NAMALWA (cell line): ENCODE results near the gene USHBP1.

Experiments used
- DNase-seq: peaks from one replicate; pipeline ENCODE4 v3.0.0-alpha.2; 2015; ENCODE audit warnings: low spot score

Gene USHBP1

DNA sequence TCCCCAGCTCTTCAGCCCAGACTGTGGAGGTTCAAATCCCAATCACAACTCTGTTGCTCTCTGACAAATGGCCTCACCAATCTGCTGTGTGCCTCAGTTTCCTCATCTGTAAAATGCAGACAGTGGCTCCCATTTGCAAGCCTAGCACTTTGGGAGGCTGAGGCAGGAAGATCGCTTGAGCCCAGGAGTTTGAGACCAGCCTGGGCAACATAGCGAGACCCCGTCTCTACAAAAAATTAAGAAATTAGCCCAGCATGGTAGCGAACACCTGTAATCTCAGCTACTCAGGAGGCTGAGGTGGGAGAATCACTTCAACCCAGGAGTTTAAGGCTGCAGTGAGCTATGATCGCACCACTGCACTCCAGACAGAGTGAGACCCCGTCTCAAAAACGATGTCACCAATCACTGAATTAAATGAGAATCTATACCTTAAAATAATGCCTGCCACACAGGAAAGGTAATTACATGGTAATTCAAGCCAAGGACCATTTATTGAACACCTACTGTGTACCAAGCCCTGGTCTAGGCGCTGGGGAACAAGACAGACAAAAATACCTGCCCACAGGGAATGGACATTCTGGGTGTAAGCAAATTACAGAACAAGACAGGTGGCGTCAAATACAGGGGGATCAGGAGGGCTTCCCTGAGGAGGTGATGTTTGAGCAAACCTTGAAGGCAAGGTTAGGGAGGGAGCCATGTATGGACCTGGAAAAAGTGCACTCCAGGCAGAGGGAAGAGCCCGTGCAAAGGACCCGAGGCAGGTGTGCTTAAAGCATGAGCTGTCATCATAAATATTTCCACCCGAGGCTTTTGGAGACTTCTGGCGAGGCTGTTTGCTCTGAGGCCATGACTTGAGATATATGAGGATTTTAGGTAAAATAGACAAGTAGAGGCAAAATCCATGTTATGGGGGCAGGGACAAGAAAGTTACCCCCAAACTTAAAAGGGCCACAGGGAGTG lies 26.5 kb downstream of the USHBP1 start:
- DNase-seq, result no peak

DNA sequence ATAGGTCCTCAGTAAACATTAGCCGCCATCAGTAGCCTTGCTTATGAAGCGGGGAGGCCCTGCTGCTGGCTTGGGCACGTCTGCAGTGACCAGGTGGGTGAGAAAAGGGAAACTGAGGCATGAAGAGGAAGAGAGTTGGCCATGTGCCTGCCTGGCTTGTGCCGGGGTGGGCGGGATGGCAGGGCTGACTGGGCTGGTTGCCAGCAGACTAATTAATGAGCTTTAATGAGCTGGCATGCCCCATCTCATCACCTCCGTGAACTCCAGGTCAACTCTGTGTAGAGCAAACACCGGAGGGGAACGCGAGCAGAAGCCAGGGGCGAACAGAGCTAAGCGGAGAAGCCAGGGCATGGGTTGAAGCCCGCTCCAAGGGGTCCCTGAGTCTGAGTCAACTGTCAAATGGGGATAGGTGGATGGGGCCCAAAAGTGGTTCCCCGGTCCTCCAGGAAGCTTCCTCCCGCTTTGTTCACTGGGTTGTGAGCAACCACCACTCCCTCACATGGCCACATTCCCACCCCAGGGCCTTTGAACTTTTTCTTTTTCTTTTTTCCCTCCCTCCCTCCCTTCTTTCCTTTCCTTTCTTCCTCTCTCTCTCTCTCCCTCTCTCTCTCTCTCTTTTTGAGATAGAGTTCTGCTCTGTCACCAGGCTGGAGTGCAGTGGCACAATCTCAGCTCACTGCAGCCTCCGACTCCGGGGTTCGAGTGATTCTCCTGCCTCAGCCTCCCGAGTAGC lies 27.6 kb downstream of the USHBP1 start:
- DNase-seq, result peak; percentile 33

DNA sequence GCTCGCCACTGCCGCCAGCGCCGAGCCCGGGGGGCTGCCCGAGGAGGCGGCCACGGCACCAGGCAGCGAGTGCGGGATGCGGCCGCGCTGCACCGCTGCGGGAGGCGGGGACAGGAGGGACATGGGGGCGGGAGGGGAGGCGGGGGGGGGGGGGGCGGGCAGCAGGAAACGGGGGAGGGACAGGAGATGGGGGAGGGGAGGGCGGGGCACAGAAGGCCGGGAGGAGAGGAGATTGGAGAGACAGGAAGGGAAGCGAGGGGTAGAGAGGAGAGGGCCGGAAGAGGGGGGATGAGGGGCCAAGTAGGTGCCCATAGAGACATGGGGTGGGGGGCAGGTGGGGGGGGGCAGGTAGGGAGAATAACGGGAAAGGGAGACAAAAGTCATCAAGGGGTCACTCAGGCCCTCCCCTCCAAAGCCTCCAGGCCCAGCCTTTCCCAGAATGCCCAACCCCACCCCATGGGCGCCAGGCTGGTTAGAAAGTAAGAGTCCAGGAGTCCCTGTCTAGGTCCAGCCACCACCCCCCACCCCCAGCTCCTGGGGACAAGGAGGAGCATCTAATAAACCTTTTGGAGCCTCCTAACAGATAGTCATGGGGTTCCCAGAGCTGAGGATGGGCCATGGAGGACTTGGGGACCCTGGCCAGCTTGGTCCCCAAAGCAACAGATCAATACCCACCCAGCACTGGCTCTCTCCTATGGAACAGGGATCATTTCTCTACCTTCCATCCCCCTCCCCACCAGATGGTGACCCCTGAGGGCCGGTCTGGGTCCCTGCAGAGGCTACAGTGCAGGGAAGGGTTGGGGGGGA lies 28.4 kb downstream of the USHBP1 start:
- no peak for DNase-seq

DNA sequence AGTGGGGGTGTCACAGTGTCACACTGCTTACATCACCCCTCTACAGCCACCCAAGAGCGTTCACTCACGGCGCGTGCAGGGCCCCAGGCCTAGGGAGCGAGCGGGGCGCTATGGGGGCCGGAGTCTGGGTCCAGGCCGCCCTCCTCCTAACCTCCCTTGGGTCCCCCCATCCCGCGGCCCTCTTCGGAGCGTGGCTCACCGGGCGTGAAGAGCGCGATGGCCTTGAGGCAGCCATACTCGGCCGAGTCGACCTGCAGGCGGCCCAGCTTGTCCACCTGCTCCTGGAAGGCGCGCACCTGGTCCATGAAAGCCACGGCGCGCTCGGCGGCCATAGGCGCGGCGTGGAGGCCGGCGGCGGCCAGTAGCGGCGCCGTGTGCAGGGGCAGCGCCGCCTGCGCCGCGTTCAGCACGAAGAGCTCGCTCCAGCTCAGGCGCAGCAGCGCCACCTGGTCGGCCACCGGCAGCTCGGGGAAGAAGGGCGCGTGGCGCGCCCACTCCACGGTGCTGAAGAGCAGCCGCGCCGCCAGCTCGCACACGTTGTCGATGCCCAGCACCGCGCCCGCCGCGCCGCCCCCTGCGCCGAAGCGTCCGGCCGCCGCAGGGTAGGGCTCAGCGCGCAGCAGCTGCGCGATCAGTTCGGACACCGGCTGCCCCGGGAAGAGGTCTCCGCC lies 29.1 kb downstream of the USHBP1 start:
- DNase-seq, result peak; percentile 79

DNA sequence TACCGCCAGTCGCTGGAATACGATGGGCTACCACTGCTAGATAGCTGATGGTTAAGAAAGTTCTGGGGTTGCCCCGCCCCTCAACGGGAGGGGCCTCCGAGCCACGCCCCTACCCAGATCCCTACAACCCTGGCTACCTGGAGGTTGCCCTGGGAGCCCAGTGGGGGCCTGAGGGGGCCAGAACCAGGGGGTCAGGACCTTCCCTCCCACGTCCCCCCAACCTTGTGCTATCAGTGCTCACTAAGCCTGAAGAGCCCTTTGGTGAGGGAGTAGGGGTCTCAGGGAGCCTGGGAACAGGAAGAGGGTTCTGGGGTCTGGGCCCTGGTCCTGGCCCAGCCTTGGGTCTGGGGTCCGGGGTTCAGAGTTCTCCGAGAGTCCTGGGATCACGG lies 29.6 kb downstream of the USHBP1 start:
- DNase-seq, result peak; percentile 66

DNA sequence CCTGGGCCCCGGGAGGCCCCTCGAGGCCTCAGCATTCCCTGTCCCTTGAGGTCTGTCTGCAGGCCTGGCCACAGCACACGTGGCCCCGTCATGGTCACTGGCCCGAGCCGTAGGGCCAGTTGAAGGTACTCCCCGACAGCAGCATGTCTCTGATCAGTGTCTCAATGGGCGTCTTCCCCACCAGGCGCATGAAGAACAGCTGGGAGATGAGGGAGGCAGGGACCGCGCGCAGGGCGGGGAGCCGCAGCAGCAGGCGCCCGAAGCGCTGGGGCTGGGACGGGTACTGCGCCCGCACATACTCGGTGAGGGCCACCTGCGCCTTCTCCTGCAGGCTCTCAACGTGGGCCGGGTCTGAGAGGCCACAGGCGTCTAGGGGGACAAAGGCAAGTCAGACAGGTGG lies 32.3 kb downstream of the USHBP1 start:
- no peak for DNase-seq

DNA sequence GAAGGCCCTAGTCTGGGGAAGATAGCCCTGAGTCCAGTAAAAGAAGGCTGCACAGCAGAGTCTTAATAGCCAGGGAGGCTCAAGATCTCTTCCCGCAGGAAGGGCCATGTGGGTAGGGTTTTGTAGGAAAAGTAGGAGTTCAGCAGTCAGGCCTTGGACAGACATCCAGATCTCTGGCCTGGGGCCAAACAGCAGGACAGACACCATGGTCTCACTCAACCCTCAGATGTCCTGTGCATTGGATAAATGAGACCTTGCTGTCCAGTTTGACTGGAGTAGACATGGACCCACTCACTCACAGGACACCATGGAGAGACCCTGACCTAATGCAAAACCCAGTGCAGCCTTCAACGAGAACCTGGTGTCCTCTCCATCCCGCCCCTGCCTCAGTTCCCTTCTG lies 34.7 kb downstream of the USHBP1 start:
- DNase-seq, result no peak

DNA sequence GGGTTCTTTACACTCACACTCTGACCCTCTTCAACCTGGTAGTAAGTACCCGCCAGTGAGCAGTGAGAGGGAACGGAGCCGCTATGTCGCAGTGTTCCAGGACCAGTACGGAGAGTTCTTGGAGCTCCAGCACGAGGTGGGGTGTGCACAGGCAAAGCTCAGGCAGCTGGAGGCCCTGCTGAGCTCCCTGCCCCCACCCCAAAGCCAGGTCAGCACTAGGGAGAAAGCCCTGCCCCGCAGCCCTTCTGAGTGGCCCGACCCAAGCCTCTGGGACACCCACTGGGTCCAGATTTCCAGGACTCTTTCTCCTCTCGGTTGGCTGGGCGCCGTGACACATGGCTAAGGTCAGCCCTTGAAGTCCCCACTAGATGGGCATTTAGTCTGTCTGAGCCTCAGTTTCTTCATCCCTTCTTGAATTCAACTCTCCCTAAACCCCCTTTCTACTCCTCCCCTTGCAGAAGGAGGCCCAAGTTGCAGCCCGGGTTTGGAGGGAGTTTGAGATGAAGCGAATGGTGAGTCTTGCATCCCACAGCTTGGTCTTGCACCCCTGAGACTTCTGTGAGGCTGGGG lies 36.7 kb downstream of the USHBP1 start:
- no peak for DNase-seq

DNA sequence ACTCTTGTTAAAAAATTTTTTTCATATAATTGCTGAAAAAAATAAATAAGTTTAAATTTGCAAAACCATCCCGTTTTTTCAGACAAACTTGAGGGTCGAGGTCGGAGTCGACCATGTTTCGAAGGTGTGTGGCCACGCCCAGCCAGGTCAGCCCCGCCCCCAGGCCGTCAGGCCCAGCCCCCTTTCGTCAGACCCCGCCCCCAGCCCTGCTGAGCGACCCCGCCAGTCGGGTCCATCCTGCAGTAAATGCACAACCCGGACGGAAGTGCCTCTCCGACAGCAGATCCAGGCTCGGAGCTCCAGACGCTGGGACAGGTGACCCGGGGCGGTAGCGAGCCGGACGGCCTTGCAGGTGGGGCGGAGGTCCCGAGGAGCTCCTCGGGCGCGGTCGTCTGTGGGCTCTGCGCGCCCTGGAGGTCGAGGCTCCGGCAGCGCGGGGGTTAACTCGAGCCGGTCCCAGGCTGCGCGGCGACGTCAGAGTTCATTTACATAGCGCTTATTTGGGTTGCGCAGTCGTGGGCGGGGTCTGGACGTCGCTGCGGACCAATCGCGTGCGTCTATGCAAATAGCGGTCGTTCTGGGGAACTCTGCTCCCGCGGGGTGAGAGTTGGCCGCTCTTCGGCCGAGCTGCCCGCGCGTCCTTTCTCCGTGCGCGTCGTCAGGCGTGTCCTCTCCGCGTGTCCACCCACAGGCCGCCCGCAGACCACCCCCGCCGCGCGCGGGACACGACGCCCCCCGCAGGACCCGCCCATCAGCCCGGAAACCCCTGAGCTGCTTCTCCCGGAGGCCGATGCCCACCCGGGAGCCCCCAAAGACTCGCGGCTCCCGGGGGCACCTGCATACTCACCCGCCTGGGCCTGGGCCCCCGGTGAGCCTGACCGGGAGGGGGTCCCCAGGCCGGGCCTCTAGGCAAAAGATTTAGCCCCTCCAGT lies 38.3 kb downstream of the USHBP1 start, which contains the start of gene OCEL1:
TSS of gene OCEL1 (plus strand) at position 225 of the 932 bp plus-strand sequence. CDS start at position 247, 22 bp downstream.
- peak; percentile 97 for DNase-seq

DNA sequence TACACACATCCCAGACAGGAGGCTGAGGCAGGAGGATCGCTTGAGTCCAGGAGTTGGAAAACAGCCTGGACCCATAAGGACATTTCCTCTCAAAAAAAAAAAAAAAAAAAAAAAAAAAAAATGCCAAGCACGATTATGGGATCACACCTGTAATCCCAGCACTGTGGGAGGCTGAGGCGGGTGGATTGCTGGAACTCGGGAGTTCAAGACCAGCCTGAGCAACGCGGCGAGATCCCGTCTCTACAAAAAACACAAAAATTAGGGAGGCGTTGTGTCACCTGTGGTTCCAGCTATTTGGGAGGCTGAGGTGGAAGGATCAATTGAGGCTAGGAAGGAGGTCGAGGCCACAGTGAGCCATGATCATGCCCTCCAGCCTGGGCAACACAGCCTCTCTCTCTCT lies 39.5 kb downstream of the USHBP1 start:
- no peak for DNase-seq

DNA sequence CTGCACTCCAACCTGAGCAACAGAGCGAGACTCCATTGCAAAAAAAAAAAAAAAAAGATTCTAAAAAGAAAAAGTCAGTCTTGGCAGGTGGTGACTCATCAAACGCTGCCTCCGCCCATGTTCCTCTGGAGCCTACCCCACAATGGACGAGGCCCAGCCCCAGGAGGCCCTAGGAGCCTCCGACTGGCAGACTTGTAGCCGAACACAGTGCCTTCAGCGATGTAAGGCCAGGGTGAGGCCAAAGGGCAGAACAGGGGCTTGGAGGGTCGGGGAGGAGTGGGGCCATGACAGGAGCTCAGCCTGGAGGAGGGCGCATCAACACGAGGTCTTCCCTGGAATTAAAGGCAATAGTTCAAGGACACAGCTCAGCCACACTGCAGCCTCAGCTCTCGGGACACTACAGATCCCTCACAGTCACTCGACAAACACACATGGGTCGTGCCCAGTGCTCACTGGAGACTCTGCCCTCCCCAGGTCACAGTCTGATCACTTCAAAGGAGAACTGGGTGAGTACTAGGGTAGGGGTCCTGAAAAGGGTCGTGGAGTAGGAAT lies 44.3 kb downstream of the USHBP1 start:
- no peak for DNase-seq

DNA sequence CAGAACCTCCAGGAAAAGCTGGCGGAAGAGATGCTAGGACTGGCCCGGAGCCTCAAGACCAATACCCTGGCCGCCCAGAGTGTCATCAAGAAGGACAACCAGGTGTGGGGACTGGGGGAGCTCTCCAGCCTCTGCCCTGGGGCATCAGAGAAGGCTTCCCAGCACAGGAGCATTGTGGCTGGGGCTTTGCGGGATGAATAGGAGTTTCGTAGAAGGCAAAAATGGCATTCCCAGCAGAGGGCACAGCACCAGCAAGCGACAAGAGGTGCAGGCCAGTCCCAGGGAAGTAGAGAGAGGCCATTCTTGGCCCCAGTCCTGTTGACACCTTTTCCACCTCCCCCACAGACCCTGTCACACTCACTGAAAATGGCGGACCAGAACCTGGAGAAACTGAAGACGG lies 45.3 kb downstream of the USHBP1 start:
- no peak for DNase-seq

DNA sequence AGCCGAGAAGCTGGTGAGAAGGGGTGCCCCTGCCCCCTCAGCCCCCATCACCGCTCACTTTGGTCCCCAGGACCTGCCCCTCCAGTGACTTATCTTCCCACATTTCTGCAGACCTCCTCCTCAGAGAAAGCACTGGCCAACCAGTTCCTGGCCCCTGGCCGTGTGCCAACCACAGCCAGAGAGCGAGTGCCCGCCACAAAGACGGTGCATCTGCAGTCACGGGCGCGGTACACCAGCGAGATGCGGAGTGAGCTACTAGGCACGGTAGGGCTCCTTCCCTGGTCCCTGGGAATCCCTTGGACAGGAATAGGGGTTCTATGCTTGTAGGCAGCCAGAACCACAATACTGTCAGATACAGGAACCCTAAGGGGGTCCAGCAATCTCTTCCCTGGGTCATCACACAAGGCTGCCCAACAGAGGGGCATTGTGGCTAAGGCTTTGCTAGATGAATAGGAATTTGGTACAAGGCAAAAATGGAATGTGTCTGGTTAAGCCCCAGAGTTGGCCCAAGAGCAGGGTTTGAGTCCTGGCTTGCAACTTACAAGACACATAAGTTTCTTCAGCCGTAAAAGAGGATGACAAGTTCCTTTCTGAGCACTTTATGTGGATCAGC lies 48.4 kb downstream of the USHBP1 start:
- peak; percentile 15 for DNase-seq

DNA sequence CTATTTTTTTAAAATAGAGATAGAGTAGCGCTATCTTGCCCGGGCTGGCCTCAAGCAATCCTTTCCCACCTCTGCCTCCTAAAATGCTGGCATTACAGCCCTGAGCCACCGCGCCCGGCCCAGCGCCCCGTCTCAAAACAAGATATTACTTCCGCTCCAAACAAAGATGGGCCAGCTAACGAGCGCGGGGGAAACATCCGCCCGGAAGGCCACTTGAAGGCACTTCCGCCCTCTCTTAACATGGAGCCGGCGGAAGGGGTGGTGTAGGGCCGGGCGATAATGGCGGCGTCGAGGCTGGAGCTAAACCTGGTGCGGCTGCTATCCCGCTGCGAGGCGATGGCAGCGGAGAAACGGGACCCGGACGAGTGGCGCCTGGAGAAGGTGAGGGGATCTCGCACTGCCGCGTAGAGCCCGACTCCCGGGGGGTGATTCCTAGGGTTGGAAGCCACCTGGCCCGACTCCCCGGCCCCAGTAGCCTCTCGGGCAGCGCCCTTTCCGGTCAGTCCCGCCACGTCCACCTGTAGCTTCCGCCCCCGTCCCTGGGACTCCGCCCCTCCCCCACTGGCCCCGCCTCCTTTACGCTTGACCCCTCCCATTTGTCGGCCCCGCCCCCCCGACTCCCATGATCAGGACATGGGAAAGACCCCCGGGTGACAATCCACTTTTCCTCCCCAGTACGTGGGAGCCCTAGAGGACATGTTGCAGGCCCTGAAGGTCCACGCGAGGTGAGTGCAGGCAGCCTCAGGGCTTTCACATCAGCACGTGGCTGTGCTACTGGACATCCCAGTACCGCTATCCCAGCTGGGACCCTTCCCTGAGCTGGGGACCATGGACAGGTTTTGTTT lies 49.2 kb downstream of the USHBP1 start, which contains the start of gene USE1:
TSS of gene USE1 (plus strand) at position 231 of the 845 bp plus-strand sequence. CDS start at position 280, 49 bp downstream.
- DNase-seq, result peak; percentile 95

DNA sequence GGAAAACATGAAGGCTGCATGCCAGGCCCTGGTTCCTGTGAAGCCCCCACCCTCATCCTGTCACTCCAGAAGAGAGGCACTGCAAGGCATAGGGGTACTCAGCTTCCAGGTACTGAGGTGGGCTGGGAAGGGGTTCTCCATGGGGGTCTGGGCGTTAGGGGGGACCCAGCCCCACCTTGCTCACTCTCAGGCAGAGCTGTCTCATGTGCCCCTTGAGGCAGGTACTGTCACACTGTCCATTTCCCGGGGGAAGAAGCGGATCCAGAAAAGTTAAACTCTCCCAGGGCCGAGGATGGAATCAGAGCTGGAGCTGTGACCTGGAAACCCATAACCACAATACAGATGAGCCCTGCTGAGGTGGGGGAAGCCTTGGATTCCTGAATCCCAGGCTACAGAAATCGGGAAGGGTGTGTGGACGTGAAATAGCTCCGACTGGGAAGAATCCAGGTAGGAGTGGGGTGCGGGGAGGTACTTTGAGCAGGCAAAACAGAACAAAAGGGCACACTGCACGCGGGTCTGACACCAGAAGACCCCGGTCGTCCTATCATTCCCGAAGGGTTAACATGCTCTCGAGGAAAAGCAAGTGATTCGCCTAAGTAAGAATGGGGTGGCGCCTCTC lies 49.9 kb downstream of the USHBP1 start:
- peak; percentile 10 for DNase-seq

DNA sequence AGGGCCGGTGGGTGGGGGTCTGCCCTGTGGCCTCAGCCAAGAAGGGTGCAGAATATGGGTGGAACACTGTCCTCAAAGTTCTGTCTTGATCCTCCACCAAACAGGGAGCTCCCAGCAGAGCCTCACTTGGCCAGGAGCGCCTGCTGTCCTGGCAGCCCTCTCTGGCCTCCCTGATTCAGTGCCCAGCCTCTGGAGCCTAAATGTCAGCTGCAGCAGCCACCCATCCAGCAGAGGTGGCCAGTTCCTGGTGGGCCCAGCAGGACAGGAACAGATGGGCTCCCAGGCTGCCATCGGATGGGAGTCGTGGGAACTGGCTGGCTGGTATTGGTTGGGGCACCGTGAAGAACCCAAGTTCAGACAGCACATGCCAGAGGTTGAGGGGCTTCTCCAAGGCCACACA lies 51.2 kb downstream of the USHBP1 start:
- no peak for DNase-seq

DNA sequence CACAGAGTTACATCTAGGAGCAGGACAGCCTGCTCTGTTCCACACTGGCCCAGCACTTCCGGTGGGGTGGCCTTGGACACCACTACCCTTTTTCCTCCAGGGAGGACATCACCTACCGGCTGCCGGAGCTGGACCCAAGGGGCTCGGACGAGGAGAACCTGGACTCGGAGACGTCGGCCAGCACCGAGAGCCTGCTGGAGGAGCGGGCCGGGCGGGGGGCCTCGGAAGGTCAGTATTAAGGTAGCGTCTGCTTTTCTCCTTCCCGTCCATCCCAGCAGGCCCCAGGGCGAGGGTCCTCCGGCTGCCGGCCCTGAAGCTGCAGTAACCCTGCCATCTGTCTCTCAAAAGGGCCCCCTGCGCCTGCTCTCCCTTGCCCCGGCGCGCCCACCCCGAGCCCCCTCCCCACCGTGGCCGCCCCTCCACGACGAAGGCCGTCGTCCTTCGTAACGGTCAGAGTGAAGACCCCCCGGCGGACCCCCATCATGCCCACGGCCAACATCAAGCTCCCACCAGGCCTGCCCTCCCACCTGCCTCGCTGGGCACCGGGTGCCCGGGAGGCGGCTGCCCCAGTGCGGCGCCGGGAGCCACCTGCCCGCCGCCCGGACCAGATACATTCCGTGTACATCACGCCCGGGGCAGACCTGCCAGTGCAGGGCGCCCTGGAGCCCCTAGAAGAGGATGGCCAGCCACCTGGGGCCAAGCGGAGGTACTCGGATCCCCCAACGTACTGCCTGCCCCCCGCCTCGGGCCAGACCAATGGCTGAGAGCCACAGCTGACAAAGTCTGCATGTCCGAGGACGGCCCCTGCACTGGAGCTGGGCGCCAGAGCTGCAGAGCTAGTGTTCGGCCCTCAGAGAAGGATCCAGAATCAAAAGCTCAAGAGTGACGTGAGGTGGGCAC lies 52.7 kb downstream of the USHBP1 start:
- DNase-seq, result no peak
